ENCODE data around the gene ACKR3.

ACKR3 gene

DNA sequence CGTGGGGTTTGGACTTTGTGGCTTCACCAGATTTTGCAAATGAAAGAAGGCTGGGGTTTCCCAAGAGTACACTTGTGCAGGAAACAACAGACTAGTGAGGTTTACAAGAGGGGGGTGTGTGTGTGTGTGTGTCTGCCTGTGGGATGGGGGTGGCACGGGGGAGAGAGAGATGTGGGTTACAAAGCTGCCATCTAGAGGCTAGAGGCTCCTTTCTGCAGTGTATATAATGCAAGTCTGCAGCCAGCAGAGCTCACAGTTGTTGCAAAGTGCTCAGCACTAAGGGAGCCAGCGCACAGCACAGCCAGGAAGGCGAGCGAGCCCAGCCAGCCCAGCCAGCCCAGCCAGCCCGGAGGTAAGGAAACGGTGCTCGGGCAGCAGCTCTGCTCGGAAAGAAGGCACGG is at the start of gene ACKR3:
Gene ACKR3 (plus strand): TSS at position 253 of the 401 bp plus-strand sequence. CDS start 10,641 bp downstream, outside the sequence.
- DNase-seq, result peak; percentile 80

DNA sequence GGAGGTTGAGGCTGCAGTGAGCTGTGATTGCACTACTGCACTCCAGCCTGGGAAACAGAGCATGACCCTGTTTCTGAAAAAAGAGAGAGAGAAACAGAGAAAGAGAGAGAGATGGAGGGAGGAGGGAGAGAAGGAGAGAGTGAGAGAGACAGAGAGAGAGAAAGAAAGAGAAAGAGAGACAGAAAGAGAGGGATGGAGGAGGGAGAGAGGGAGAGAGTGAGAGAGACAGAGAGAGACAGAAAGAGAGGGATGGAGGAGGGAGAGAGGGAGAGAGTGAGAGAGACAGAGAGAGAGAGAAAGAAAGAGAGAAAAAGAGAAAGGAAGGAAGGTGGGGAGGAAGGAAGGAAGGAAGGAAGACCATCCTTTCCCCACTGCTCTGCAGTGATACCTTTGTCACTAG is 48.1 kb upstream of the ACKR3 start:
- no peak for DNase-seq

DNA sequence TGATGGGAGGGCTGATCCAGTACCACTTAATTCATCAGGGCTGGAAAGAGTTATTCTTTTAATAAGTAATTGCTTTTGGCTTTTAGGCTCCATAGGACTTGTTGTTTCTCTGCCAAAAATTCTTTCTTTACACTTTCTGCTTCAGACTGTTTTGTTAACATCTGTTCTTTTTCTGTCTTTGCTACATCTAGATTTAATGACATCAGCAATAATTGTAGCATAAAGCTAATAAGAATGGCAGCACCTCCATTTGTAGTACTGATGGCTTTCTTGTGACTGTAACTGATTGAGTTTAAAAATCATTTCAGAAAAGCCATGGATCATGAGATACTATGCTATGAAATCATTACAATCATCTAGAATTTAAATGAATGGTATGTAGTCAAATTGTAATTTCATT is 46.4 kb upstream of the ACKR3 start:
- no peak for DNase-seq

DNA sequence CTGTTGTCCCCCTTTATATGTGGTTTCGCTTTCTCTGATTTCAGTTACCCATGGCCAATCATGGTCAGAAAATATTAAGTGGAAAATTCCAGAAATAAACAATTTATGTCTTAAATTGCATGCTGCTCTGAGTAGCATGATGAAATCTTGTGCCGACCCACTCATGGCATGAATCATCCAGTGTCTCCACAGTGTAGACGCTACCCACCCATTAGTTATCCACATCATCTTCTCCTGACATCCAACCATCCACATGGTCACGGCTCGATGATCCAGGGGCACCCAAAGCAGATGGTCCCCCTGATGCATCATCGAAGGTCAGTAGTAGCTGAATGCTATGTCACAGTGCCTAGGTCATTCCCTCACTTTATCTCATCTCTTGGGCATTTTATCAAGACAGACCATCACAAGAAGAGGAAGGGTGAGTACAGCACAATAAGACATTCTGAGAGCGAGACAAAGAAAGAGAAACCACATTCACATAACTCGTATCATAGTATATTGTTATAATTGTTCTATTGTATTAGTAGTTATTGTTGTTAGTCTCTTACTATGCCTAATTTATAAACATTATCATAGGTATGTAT is 44.1 kb upstream of the ACKR3 start:
- no peak for DNase-seq

DNA sequence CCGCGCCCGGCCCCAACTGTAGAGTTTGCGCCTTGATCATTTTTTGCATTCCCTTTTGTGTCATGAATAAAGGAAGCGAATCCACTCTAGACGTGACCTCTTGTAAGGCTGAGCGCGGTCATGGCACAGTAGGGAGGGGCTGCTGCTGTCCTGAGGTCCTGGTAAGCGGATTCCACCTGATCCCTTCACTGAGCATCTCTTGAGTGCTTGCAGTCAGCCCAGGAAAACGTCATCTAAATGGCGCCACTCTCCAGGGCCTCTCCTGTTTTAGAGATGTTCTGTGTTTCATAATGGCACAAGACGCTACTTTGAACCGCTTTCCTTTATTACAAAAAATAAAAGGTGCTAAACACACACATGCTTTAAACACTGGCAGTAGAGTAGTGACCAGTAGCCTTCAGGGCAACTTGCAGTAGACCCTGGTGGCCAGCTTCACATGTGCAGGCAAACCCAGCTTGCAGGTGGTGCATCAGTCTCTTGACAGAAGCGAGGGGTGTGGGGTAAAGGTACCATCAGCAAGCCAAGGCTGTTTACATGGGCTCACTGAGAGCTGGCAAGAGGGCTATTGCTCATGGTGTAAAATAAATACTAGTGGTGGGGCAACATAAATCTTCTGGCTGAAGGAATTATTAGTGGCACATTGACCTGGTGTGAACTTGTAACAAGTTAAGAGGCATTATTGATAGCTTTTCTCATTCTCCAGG is 43.0 kb upstream of the ACKR3 start:
- DNase-seq, result no peak

DNA sequence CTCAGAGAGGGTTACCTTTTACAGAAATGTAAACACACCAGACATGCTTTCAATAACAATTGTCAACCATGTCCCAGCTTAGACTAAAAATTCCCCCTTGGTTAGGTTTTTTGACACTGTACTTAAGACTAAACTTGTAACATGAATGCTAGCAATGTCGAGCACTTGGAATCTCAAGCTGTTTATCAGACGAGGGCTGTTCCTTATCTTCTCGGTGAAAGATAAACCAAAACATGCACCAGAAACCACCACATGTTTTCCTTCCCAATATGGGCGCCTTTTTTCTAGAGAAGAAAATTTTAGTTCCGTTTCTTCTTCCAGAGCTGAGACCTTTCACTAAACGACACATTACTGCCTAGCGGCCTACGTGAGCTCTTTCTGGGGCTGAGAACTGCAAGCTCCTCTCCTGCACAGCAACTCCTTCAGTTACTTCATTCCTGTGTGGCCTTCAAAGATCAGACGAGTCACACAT is 42.4 kb upstream of the ACKR3 start:
- DNase-seq, result no peak

DNA sequence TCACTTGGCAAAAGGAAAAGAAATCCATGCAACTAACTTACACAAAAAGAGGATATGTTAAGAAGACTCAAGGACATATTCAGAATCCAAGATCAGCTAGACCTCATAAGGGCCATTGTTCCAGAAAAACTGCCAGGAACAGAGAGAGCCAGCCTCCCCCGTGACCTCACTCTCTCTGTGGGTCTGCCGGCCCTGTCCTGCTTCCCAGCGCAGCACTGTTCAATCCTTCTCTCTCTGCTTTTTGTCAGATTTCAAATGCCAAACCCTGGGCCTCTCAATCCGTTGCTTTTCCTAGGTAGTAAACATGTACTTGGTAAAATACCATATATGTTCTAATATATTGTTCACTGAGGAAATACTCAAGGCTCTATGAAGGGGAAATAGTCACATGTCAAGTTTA is 40.0 kb upstream of the ACKR3 start:
- no peak for DNase-seq

DNA sequence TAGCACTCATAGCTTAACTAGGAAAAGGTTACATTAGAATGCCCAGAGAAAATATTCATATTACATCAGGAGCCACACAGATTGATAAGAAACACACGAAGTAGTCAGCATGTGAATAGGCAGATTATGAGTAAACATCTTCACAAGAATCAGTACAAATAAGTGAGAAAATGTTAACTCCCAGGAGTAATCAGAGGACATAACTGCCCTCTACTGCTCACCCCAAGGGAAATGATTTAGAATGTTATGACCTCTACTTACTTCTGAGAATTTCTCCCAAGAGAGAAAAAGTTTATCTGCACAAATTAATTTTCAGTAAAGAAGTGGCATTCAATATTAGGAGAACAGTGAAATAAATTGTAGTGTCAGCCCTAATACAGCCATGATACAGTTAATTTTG is 39.1 kb upstream of the ACKR3 start:
- DNase-seq, result no peak

DNA sequence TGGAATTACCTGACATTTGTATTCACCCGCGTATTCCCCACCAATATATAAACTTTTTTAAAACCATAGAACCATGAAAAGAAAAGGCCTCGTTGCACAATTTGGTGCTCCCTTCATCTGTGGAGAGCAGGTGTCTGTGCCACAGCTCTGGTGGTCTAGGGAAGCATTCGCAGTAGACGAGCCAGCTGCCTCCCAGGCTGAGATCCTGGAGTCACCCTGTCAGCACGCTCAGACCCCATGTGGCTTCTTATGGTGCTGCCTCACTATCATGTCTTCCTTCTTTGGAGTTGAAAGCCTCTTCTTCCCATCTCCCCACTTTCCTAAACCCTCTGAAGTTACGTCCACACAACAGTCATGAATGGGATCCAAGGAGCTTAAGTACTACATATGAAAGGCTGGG is 38.4 kb upstream of the ACKR3 start:
- no peak for DNase-seq

DNA sequence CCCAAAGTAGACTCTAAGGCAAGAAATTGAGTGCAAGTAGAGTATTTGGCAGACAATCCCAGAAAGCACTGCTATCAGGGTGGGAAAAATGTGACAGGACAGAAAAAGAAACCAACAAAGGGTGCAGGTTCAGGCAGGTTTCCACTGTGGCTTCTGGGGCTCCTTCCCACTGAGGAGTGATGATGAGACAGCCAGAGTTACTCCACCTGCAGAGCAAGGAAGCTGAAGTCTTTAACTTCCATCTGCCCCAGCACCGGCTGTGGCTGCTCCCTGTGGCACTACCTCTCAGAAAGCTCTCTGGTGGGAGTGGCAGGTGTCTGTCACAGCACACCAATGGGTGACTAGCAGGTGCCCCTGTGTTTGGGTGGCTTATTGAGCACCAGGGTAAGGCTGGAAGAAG is 37.6 kb upstream of the ACKR3 start:
- DNase-seq, result no peak

DNA sequence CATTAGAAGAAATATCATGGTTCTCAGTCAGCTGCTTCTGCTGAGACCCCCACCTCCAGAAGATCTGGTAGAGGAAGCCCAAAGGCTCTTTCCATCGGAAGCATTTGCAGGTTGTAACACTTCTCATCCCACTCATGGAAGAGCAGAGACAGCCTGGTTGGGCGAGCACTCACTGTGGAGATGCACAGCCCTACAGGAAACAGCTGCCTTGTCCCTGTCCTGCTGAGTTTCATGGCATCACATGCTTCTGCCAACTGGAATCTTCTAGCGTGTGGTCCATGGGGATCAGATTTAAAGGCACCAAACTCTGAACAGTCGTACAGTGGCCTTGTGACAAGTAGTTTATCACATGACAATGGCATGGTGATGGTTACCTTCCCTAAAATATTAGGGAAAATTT is 36.3 kb upstream of the ACKR3 start:
- DNase-seq, result no peak

DNA sequence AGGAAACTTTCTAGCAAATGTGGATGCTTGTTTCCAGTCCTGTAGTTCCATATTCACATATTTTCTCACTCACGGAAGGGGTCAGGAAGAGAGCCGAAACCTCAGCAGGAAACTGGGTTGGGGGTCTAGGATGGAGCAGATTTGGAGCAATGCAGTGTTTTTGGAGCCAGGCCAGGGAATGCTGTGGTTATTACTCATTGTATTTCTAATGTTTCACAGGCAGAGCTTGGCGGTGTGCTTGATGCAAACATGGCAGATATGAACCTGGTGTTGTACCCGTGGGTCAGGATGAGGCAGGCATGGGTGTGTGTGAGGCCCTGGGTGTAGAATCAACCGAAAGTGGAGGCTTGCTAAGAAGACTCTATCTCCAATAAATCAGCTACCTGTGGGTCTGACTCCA is 34.6 kb upstream of the ACKR3 start:
- no peak for DNase-seq

DNA sequence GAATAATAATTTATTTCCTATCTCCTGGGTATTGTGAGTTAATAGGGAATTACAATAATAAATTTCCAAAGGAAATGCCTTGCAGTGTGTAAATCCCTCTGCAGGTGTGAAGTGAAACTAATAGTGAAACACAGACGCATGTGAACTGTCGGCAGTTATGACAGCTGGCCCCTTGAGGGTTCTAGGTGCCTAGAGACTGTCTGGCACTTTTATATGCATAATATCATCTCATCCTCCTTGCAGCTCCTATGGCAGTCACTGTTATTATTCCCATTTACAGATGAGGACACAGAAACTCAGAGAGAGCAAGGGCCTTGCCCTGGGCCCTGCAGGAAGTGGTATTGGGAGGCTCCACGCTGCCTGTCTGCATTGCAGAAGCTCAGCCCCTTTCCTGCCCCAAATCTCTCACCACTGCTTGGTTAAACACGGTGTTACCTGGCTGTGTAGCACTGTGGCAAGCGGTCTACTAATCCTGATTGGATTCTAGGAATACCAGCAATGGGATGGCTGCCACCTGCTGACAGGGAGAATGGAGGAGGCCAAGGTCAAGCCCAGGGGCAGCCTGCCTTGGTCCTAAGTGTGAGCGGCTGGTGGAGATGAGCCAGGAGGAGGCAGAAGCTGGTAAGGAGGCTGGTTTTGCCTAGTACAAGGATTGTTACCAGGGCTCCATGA is 32.8 kb upstream of the ACKR3 start:
- no peak for DNase-seq

DNA sequence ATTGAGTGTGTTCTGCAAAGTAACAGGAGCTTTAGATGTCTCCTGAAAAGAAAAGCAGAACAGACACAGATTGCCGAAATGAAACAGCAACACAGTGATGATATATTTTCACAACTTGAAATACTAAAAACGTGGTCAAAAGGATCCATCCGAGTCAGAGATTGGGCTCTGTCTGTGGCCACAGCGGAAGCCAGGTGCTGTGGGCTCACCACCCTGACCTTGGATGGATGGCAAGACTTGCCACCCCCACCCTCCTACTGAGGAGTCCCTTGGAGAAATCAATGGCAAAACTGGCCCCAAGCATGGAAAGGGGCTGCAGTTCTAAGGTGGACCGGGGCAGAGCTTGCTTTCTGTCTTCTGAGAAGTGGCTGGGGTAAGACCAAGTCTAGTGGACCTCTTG is 31.4 kb upstream of the ACKR3 start:
- no peak for DNase-seq

DNA sequence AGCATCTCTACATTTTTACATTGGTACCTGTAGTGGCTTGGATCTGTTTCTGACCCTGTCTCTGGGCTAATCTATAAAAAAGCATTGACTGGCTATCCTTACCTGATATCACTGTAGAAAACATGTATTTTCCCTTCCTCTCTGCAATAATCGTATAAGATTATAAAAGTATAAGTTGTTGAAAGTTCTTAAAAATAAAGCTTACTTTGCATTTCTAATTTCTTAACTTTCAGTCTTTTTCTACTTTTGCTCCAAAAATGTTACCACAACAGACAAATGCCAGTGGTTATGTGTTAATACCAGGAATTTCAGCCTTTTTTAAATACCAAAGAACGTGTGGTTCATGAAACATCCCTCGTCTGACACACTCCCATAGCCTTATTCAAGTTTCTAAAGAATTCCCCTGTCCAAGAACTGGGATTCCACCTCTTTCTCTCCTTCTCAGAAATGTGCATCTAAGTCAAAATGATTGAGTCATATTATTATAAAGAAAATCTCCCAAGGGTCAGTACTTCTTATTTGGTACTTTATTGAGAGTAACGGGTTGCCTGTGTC is 28.5 kb upstream of the ACKR3 start:
- DNase-seq, result no peak

DNA sequence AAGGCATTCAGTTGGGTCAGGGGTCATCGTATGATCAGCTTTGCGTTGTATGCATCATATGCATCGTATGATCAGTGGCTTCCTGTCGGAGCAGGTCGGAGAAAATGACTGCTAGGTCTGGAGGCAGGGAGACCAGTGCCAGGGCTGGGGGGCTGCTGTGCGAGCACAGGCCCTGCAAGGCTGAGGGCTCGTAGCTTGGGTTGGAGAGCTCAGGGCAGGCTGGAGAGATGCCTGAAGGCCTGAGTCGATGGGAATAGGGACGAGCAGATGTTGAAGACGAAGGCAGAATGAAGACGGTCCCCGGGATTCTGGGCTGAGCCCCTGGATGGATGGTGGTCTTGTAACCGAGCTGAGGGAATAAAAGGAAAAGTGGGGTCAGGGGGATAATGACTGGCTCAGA is 25.3 kb upstream of the ACKR3 start:
- DNase-seq, result no peak

DNA sequence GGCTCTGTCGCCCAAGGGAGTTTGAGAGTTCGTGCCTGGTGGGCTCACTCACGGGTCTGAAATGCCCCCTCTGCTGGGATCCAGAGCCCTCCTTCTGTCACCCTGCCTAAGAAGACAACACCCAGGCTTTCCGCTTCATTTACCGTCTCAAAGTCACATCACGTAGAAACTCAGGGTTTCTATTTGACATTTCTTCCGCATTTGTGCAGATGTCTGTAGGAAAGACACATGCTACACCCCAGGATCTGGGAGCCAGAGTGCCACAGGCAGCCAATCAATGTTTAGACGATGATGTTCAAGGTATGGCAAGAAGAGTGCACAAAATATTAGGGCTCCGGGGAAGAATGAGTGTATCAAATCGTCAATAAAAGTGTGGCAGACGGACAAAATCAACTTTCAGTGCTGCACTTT is 24.4 kb upstream of the ACKR3 start:
- DNase-seq, result no peak

DNA sequence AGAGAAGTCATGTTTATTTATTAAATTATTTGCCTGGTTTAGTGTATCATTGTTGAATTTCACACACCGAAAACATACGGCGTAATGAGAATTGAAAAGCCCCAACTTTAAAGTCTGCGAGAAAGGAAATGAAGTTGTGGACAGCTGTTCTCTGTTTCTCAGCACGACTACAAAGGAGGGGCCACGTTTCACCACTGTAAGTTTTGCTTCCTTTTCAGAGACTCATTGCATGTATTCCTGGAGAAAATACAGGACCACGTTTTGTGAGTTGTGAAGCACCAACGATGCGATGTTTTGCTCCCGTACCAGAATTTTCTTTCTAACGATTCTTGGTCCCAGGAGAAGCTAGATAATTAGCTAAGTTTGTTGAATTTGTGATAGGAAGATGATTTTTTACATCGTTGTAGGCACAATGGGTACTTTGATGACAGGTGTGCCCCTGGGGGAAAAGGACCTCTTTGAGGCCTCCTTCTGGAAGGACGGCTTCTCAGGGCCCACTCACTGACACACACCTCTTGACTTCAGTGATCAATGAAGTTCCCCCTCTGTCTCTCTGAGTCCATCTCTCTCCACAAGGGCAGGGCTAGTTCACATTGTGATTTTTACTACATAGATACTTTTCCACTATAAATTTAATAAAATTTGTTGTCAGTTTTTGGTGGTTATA is 23.7 kb upstream of the ACKR3 start:
- DNase-seq, result no peak

DNA sequence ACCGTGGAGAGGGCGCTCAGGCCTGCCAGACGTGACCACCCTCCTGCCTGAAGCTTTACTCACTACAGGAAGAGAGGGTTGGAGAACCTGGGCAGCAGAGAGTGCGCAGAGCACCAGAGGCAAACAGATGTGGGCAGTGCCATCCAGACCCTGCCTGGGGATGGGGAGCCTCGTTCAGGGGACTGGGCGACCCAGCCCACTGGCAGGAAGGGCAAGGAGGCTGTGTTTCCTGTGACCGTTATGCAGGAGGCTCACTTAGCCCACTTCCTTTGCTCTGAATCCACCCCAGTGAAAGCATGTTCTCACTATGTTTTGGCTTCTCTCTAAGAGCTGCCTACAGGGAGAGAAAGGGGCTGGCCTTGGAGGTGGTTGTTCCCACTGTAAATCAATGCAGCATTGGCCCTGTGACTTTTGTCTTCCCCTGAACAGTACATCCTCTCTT is 23.0 kb upstream of the ACKR3 start:
- DNase-seq, result no peak

DNA sequence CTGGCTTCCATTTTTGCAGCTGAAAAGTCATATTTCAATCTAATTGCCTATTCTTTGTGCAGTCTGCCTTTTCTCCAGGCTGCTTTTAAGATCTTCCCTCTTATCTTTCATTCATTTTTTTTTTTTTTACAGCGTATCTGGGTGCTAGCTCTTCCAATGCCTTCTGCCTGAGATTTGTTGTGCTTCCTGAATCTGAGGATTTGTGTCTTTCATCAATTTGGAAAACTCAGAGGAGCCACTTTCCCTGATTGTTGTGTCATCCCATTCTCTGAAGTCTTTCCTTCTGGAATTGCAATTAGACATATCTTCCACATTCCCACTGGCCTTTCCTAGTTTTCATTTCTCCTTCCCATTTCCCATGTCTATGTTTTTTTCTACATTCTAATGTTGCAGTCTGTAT is 21.9 kb upstream of the ACKR3 start:
- DNase-seq, result no peak

DNA sequence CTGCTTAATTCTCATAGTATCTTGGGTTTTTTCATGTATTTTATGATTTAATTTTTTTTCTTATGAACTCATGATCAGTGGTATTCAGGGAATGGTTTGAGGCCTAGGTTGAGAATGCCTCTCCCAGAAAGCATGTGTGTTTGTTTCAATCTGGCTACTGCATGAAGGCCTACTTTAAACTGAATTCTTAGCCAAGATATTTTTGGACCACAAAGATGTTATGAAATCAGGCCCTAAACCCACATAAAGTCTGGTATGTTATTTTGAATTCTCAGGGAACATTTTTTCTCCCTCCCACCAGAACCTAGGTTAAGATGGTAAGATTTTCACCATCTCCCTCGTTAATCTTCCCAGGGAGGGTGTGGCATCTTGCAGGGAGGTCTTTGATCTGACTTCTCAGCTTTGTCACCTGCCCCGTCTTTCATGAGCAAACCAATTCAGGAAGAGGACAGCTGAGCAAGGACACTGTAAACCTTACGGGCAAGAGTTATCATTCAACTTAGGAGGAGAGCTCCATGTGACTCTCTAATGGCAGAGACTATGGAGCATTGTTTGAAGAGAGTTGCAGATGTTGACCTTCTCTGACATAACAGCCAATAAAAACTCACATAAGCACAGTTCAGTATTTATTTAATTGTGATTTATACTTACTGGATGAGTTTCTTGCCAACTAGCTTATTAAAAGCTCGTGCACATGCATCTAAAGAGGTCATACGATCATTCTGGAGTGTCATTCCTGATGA is 21.3 kb upstream of the ACKR3 start:
- DNase-seq, result no peak

DNA sequence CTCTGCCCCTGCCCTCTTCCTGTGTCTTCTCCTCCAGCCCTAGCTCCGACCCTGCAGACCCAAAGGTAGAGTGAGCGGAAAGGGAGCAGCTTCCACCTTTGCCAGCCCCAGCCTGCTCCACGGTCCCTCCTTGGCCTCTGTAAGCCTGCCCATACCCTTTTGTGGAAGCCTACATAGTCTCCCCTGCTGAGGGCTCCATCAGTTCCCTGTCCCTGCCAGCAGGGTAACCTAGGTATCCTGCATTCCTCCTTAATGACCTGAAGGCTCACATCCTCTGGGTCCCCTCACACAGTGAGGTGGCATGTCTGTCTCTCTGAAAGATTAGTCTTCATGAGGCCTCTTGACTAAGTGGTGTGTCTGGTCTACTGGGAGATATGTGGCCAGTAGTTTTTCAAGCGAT is 20.5 kb upstream of the ACKR3 start:
- no peak for DNase-seq

DNA sequence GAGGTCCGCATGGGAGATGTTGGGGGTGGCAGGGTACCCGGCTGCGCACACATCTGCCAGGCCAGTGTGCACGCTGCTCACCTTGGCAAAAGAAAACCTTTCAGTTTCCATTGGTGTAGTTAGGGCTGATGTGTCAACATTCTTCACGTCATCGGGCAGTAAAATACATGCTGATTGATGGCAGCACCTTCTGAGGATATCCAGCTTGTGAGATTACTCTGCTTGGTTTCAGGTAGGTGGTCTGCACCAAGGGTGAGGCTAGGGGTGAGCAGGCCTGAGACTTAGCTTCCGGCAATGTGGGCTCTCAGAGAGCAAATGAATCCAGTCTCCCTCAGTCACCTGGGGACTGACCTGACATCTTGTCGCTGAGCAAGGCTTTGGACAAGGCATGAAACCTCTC is 19.3 kb upstream of the ACKR3 start:
- DNase-seq, result no peak
